Stimulated activated CD4-positive, alpha-beta T cell treated with anti-CD3 and anti-CD28 coated beads, TNF-alpha, amount 100 ng/mL, for 48 hours (primary cell): ENCODE measurements around the gene CD81.

Experiments used
- DNase-seq, 3 donors: peaks; one replicate each; pipeline ENCODE4 v3.0.0-alpha.2; 2020; ENCODE audit warnings: low read depth in 3 of 3

Gene CD81

DNA sequence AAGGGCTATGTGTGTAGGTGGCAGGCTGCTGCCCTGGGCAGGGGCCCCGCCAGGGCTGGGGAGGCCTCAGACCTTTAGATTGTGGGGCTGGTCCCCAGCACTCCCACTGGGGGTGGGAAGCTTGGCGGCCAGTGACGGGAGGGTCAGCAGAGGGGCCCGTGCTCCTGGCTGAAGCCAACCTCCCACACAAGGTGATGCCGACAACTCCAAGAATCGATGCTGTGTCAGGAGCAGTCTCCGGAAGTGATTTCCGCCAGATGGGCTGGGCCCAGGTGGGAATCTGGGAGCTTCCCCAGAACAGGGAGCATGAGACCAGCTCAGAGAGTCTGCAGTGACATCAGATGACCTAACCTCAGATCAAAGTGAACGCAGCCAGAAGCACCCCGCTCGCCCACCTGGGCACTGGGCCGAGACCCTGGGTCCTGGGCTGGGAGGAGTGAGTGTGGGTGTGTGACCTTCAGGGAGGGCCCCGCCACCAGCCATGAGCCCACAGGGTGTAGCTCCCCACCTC is 59.5 kb downstream of the CD81 start:
- no peak for DNase-seq

DNA sequence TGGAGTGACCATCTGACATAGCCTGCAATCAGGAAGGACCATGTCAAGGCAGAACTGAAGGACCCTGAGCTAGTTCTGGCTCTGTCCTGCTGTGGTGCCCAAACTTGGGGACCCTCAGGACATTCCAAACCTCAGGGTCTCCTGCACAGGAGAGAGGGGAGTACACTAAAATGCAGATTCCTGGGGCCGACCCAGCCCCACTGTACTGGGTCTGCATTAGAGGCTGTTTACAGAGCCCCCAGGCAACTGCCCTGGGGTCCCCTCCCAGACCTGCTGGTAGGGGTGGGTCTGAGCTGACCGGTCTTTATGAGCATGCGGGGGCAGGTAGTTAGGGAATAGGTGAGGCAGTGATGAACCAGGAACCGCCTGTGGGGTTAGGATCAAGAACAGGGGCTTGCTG is 60.4 kb downstream of the CD81 start:
- no peak for DNase-seq

DNA sequence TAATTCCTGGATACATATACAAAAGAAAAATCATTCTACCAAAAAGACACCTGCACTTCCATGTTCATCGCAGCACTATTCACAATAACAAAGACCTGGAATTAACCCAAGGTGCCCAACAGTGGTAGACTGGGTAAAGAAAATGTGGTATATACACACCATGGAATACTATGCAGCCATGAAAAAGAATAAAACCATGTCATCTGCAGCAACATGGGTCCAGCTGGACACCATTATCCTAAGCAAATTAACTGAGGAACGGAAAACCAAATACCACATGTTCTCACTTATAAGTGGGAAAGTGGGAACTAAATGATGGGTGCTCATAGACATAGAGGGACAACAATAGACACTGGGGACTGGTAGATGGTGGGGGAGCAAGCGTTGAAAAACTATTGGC is 62.7 kb downstream of the CD81 start:
- DNase-seq: no peak

DNA sequence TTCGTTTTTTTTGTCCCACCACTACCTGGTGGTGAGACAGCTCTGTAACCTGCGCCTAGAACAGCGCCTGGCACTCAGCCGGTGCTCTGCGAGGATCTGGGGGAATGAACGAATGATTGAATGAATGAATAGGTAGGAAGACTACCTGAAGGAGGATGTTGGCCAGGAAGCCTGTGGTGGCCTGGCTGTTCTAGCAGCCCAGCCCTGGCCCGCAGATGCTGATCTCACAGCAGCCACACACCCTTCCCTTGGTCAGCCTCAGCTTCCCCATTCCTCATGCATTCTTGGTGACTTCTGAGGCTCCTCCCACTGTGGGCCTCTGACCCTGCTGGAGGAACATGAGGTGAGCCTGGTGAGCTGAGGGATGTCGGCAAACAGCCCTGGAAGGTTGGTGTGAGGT is 63.5 kb downstream of the CD81 start:
- no peak for DNase-seq

DNA sequence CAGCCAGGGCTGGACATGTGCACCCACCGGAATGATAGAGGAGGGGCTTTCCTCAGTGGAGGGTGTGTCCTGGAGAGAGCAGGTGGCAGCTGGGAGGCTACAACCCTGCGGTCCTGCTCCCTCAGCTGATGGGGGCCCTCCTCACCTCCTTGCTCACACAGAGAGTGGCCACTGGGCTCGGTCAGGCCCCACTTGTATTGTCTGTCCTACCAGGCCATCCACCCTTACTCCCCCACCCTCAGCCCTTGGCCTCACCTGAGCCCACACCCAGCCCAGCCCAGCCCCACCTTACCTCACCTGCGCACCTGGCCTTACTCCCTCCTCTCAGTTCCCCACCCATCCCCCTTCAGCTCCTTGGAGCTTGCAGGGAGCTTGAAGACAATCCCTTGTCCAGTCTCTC is 64.1 kb downstream of the CD81 start:
- DNase-seq: no peak

DNA sequence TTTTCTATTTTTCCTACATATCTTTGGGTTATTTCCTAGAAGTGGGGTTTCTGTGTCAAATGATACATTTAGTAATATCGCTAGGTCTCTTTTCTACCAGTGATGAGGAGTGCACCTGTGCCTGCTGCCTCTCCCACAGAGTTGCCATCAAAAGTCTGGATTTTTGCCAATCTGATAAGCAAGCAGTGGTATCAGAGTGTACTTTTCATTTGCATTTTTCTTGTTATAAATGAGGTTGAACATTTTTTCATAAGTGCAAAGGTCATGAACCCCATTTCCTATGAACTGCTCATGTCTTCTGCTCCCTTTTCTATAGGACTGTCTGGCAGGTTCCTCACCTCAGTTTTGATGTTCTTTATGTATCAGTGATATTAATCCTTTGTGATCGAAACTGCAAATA is 65.5 kb downstream of the CD81 start:
- DNase-seq: no peak

DNA sequence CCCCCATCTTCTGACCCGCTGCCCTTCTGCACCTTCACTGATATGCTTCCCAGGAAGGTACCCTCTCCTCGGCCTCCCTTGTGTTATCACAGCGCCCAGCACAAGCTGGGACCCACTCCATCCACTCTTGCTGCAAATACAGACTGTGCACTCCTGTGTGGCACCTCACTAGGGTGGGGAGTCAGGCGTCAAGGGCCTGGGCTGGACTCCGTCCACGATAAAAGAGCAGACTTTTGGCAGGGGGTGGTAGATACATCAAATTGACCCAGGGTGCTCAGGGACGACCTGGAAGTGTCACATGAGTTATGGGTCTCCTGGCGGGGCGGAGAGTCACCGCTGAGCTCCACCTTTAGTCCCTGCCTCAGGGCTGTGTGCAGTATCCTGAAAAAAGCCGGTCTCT is 66.3 kb downstream of the CD81 start:
- DNase-seq: no peak

DNA sequence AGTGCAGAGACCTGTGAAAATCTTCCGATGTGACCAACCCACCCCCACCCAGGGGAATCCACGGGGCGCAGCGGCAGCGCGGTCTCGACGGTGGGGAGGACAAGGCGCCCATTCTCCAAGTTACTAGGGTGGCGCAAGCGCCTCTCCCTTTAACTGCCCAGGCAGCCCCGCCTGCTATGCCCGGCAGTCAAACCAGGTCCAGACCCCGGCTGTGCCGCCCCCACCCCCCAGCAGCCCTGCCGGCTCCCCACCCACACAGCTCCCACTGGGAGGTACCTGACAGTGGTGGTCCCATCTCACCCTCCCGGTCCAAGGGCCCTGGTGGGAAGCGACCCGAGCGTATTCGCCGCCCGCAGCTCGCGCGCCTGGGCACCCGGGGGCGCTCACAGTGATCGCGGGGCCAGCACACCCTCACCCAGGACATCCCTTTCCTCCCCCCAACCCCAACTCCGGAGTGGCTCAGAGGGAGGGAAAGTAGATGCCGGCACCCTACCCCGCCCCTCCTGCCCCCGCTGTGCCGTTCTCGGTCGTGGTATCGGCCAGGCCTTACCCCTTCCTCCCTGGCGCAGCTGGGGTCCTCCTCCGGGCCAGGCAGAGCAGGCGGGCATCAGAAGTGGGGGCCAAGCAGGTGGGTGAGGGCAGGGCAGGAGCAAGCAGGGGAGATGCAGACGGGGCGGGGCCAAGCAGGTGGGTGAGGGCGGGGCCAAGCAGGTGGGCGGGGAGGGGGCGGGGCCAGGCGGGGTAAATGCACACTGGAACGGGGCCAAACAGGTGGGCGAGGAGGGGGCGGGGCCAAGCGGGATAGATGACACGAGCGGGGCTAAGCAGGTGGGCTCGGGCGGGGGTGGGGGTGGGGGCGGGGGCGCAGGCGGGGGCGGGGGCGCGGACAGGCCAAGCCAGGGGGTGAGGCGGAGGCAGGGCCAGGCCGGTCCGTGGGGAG is 67.0 kb downstream of the CD81 start, which contains the start of gene TRPM5:
Gene TRPM5, minus strand, starts transcription at position 634 of the 940 bp plus-strand sequence. CDS start 21,478 bp downstream, outside the sequence.
- DNase-seq: peak; percentile 57 to 86 (median 61)

DNA sequence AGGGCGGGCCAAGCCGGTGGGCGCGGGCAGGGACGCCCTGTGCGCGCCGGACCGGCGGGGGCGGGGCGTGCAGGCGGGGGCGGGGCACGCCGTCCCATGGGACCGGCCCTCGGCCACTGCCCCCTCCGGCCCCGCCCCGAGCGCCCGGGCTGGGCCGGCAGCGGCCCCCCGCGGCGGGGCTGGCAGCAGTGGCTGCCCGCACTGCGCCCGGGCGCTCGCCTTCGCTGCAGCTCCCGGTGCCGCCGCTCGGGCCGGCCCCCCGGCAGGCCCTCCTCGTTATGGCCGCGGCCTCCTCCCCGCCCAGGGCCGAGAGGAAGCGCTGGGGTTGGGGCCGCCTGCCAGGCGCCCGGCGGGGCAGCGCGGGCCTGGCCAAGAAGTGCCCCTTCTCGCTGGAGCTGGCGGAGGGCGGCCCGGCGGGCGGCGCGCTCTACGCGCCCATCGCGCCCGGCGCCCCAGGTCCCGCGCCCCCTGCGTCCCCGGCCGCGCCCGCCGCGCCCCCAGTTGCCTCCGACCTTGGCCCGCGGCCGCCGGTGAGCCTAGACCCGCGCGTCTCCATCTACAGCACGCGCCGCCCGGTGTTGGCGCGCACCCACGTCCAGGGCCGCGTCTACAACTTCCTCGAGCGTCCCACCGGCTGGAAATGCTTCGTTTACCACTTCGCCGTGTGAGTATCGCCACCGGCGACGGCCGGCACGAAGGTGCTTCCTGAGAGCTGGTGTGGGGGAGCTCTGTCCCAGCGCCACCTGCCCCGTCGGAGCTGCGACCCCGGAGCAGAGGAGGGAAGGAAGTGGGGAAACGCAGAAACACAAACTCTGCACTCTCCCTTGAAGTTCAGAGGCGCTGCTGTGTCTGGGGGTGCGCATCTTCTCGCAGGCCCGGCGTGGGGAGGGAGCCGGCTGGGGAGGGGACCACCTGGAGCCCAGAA is 68.0 kb downstream of the CD81 start, which contains the start of gene KCNQ1:
Gene KCNQ1, plus strand, starts transcription at position 188 of the 925 bp plus-strand sequence. Its CDS starts 91 bp downstream, at position 279.
- peak in 1 of 3 donors; percentile 48 for DNase-seq

DNA sequence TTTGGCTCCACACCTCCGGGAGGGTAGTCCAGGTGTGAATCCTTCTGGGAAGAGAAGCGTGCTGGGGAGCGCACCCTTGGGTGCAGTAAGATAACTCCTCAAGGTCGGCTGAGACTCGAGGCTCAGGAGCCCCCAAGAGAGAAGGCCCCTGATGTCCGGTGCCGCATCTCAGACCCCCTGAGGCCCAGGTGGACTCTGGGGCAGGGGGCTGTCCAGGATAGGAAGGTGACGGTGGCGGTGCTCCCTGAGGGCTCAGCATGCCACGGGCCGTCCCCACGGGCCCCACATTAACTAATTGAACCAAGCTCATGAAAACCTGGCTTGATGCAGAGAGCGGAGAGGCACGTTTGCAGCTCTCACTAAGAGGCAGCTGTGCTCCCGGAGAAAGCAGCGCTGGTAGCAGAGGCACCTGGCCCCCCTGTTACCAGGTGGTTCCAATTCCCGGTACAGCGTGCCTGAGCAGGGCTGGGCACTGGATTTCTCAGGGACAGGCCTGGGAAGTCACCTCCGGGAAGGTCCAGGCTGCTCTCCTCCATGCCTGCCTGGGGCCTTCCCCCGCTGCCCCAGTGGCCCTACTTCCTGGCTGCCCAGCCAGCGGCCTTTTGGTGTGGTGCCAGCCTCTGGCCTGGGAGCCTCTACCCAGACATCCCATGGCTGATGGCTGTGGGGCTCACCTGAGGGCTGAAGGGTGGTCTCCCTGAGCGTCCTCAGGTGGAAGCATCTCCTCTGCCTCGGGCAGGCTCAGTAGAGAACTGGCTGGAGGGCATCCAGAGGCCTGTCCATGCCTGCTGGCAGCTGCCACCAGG is 68.8 kb downstream of the CD81 start:
- no peak for DNase-seq

DNA sequence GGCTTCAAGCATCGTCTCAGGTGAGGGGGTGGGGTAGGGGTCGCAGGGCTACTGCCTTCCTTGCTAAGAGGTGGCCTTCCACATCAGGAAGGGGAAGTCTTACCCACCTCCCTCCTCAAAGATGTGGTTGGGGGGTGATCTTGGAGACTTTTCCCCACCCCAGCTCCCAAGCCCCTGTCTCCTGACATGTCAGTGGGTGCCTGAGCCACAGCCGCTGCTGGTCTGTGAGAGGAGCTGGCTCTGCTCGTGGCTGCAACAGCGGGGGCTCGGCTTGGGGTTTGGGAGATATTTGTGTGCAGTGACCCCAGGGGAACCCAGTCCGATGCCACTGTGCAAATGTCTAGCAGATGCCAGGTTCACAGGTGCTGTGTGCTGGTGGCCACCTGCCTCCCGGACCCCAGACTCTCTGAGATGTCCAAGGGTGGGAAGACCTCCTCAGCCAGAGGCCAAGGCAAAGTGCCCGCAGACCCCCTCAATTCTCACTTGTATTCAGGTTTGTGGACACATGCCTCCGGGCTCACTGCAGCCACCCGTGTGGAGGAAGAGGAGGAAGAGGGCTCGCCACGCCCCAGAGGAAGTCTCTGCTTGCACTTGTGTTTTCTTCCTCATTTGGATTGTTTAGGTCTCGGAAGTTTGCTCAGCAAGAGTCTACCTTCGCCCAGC is 69.6 kb downstream of the CD81 start:
- DNase-seq: no peak
